ENCODE data around the gene FDX1.

- TF ChIP-seq YY1 (IDR thresholded peaks at IDR 0.05; ENCODE audit: extremely low read depth, insufficient replicate concordance, low read depth, low read length): no peak
- TF ChIP-seq POLR2A (IDR thresholded peaks at IDR 0.05; ENCODE audit: borderline replicate concordance, extremely low read depth, insufficient read depth, insufficient read length): no peak
- TF ChIP-seq SIN3A (IDR thresholded peaks at IDR 0.05; ENCODE audit: low read depth): no peak
- no peak for TF ChIP-seq JUND (IDR thresholded peaks at IDR 0.05)
- no peak for TF ChIP-seq CTCF (IDR thresholded peaks at IDR 0.05 in 2 of 3, conservative IDR thresholded peaks at IDR 0.05 in 1 of 3; ENCODE audit: borderline replicate concordance in 1 of 3, insufficient read depth in 1 of 3, low read depth in 2 of 3, low read length in 2 of 3)
- no peak for TF ChIP-seq POLR2AphosphoS5 (IDR thresholded peaks at IDR 0.05; ENCODE audit: low read depth, low read length)
- no peak for TF ChIP-seq EZH2phosphoT487 (IDR thresholded peaks at IDR 0.05; ENCODE audit: borderline replicate concordance)
These were observed 24.9 kb downstream of the FDX1 start for GRCh38 chr11:110454609-110455008.

Data from HCT116 (cell line).